Thoracic aorta (tissue), 2 donors: Measurements from ENCODE around the gene ANKRD6. TPM values are rescaled to one million over a fixed set of nuclear protein-coding genes. Genes with fewer than 3 reads are reported as not detected.
"Not testable (repeated sequence)": the region's sequence is repeated elsewhere in the genome, so short reads cannot be mapped to it uniquely, and the experiment has no call there.

Experiments used
- ATAC-seq: fragments of 150-250 bp; one replicate; pipeline ENCODE4 v1.8.0; 2017; ENCODE audit warnings: low read depth; ENCODE audit not compliant: insufficient number of reproducible peaks, low FRiP score
- DNase-seq: peaks from one replicate; pipeline ENCODE4 v3.0.0-alpha.2; 2020; ENCODE audit warnings: low spot score
- H3K27ac ChIP-seq, 2 donors: fragments of 200-600 bp; sonication (generic); 1 replicate in 1 of 2; 2 replicates in 1 of 2; pipeline ENCODE4 v1.5.1; 2016; ENCODE audit warnings: mild to moderate bottlenecking in 2 of 2, moderate library complexity in 2 of 2
- H3K27me3 ChIP-seq: fragments of 200-600 bp; sonication (generic); replicated peaks from 2 replicates; pipeline ENCODE4 v1.6.0; 2016; ENCODE audit warnings: mild to moderate bottlenecking; ENCODE audit not compliant: insufficient read depth
- H3K36me3 ChIP-seq: fragments of 200-600 bp; sonication (generic); one replicate; pipeline ENCODE4 v1.5.1; 2016
- H3K4me1 ChIP-seq, 2 donors: fragments of 200-600 bp; sonication (generic); 1 replicate in 1 of 2; 2 replicates in 1 of 2; pipeline versions ENCODE4 v1.5.1 to v1.6.0; 2016; ENCODE audit warnings: low read depth in 2 of 2, mild to moderate bottlenecking in 1 of 2; ENCODE audit not compliant: control insufficient read depth in 1 of 2
- H3K4me3 ChIP-seq: fragments of 200-600 bp; sonication (generic); 2 replicates; pipeline ENCODE4 v1.5.1; 2016; ENCODE audit warnings: mild to moderate bottlenecking
- H3K9me3 ChIP-seq: fragments of 200-600 bp; sonication (generic); 2 replicates; pipeline ENCODE4 v1.5.1; 2016
- total RNA-seq, 2 donors: library from RNA; depleted of rRNA; stranded (reverse); fragments of >200 nt; gene quantifications; one replicate each; pipeline versions ENCODE4 v1.1.0 to v1.2.3, GENCODE V29; 2016
- TF ChIP-seq, protein P1 (sequence below): fragments of 200-600 bp; sonication (generic); IDR thresholded peaks from one replicate; pipeline ENCODE4 v1.5.1; 2019; ENCODE audit warnings: antibody characterized with exemption

Gene ANKRD6
- total RNA-seq, 2 donors from 2014 or later = 35.3 to 91.9 TPM

DNA sequence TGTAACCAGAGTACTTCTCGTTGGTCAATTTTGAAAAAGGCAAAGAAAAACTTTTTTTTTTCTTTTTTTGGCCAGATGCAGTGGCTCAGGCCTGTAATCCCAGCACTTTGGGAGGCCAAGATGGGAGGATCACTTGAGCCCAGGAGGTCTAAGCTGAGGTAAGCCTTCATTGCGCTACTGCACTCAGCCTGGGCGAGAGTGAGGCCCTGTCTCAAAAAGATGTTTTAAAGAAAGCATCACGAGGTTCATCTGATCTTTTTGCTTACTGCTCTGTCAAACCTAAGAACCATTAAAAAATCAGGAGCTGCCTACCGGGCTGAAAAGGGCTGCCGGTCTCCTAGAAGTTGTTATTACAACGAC, 205.0 kb downstream of the ANKRD6 start:
- Histone ChIP-seq H3K9me3 (no peaks in the 10 kb centered on the region), H3K36me3 (no peaks in the 10 kb centered on the region), H3K27ac (peak overlapping the region; percentile 85 to 86), H3K4me3 (peak overlapping the region; percentile 87), H3K4me1 (peaks cover 11 to 16% of the 10 kb centered on the region in 2 donors), H3K27me3 (no peaks in the 10 kb centered on the region)
- no peak for DNase-seq
- ATAC-seq = no peak
- TF ChIP-seq, protein P1, sequence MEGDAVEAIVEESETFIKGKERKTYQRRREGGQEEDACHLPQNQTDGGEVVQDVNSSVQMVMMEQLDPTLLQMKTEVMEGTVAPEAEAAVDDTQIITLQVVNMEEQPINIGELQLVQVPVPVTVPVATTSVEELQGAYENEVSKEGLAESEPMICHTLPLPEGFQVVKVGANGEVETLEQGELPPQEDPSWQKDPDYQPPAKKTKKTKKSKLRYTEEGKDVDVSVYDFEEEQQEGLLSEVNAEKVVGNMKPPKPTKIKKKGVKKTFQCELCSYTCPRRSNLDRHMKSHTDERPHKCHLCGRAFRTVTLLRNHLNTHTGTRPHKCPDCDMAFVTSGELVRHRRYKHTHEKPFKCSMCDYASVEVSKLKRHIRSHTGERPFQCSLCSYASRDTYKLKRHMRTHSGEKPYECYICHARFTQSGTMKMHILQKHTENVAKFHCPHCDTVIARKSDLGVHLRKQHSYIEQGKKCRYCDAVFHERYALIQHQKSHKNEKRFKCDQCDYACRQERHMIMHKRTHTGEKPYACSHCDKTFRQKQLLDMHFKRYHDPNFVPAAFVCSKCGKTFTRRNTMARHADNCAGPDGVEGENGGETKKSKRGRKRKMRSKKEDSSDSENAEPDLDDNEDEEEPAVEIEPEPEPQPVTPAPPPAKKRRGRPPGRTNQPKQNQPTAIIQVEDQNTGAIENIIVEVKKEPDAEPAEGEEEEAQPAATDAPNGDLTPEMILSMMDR = no peak

DNA sequence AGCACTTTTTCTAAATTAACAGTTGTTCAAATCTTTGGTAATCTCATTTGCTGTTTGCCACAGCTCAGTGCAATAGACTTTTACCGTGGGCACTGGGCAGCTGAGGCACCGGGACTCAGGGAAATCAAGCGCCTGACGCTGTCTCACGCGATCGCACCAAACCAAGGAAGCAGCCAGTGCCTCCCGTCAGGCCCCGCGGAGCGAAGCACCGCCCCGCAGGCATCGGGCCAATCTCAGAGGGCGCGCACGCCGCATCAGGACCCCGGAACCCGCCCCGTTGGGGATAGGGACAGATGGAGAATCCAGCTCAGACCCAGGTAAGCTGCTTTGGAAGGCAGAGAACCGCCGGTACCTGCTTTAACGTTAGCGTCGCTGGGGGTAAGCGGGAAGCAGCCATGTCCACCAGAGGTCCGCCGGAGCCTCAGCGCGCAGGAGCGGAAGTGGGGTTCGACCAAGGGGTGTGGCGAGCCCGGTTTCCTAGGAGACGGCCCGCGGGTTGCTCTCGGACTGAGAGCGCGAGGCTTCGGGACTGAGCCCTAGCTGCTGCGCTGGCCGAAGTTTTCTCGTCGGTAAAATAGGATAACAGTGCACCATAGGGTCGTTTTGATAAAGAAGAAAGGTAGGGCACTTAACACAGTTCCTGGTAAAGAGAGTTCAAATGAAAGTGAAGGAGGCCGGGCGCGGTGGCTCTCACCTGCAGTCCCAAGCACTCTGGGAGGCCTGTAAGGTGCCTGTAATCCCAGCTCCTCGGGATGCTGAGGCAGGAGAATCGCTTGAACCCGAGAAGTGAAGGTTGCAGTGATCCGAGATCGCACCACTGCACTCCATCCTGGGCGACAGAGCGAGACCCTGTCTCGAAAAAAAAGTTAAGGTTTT, 205.6 kb downstream of the ANKRD6 start, which contains the start of gene LYRM2:
TSS of gene LYRM2 (minus strand) at position 428 of the 876 bp plus-strand sequence. CDS start at position 397, 31 bp downstream.
- Histone ChIP-seq H3K9me3 (no peaks in the 10 kb centered on the region), H3K4me3 (peak within 1 kb of the TSS; percentile 87), H3K4me1 (peaks cover 11 to 16% of the 10 kb centered on the region in 2 donors), H3K27ac (peak within 1 kb of the TSS; percentile 85 to 86), H3K27me3 (no peaks in the 10 kb centered on the region), H3K36me3 (no peaks in the 10 kb centered on the region)
- ATAC-seq (peak; percentile 95), DNase-seq (peak; percentile 76)
- TF ChIP-seq, protein P1 = no peak

DNA sequence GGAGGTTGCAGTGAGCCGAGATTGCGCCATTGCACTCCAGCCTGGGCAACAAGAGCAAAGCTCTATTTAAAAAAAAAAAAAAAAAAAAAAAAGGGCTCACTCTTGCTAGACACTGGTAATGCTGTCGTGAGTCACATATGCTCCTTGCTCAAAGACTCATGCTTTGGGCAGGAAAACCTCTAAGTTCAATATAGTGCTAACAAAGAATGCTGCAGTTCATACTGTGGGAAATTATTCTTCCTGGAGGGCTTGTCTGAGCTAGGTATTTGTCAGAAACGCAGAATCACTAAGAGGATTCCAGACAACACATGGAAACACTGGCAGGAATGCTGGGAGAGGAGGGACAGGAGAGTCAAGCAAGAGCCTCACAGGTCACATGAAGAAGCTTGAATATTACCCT, 207.9 kb downstream of the ANKRD6 start:
- Histone ChIP-seq H3K36me3 (peaks cover 3% of the 10 kb centered on the region), H3K27ac (no peak overlapping the region), H3K4me3 (no peak overlapping the region), H3K4me1 (peaks cover 11 to 16% of the 10 kb centered on the region in 2 donors), H3K9me3 (no peaks in the 10 kb centered on the region), H3K27me3 (no peaks in the 10 kb centered on the region)
- ATAC-seq = no peak
- no peak for DNase-seq
- TF ChIP-seq, protein P1 = no peak

DNA sequence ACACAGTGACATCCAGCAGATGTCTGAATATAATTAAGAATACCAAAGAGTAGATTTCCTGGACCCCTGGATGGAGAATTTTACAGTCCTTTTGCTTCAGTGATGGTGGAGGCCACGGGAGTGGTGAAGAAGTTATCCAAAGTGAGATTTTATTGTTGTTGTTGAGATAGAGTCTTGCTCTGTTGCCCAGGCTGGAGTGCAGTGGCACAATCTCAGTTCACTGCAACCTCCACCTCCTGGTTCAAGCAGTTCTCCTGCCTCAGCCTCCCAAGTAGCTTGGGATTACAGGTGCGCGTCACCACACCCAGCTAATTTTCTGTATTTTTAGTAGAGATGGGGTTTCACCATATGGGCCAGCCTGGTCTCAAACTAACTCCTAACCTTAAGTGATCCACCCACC, 208.6 kb downstream of the ANKRD6 start:
- not testable (repeated sequence) for H3K27me3 ChIP-seq, H3K36me3 ChIP-seq, H3K4me3 ChIP-seq, H3K9me3 ChIP-seq, H3K27ac ChIP-seq, ATAC-seq, DNase-seq
- H3K4me1 ChIP-seq = peaks cover 11 to 16% of the 10 kb centered on the region in 2 donors

DNA sequence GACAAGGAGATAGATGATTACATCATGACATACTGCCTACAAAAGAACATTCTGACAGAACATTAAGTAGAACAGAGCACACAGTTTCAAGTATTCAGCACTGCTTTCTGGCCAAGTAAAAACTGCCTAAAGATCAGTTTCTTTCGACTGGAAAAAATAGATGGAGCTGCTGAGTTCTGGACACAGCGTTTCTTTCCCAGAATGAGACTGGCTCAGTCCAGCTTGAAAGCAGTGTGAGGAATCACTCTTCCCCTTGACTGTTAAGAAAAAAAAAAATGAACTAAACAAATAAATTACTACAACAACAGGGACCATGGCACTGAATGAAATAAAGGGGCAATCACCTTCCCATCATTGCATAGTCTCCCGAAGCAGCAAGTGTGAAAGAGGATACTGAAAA, 210.0 kb downstream of the ANKRD6 start:
- Histone ChIP-seq H3K27ac (no peak overlapping the region), H3K9me3 (no peaks in the 10 kb centered on the region), H3K4me3 (no peak overlapping the region), H3K27me3 (no peaks in the 10 kb centered on the region), H3K4me1 (peaks cover 5 to 11% of the 10 kb centered on the region in 2 donors), H3K36me3 (peaks cover 20% of the 10 kb centered on the region)
- TF ChIP-seq, protein P1 = no peak
- DNase-seq (no peak), ATAC-seq (no peak)
